WTC11 (cell line): ENCODE data around the gene JOSD1. TPM values are rescaled to one million over a fixed set of nuclear protein-coding genes. Genes with fewer than 3 reads are reported as not detected.

Experiments used
- ATAC-seq: fragments of 200-7000 bp; cut with Tn5 transposase; 2 replicates; pipeline ENCODE4 v1.10.0; 2021; ENCODE audit warnings: mild to moderate bottlenecking, moderate library complexity
- CTCF ChIA-PET: fragments of 300-600 bp; sonication (Branson Sonifier 250); formaldehyde crosslinking; loops from one replicate; lab custom pipeline; 2021; ENCODE audit warnings: antibody characterized with exemption; lab: Charles Lee
- POLR2A ChIA-PET: fragments of 350-600 bp; sonication (Branson Sonifier 250); formaldehyde crosslinking; loops from one replicate; lab custom pipeline; 2021; ENCODE audit warnings: antibody characterized with exemption; lab: Charles Lee
- DNase-seq: peaks from one replicate; pipeline ENCODE4 v3.0.0; 2021; ENCODE audit warnings: low spot score
- H3K27ac Mint-ChIP-seq: 2 replicates; pipeline ENCODE4 v1.8.0; 2021; ENCODE audit warnings: mixed read lengths
- H3K27me3 Mint-ChIP-seq: 2 replicates; pipeline ENCODE4 v1.8.0; 2021; ENCODE audit warnings: low read depth, mild to moderate bottlenecking, moderate library complexity, mixed read lengths
- H3K36me3 Mint-ChIP-seq: 2 replicates; pipeline ENCODE4 v1.8.0; 2021; ENCODE audit warnings: mixed read lengths
- H3K4me1 Mint-ChIP-seq: 2 replicates; pipeline ENCODE4 v1.8.0; 2022; ENCODE audit warnings: mixed read lengths
- H3K4me3 Mint-ChIP-seq: 2 replicates; pipeline ENCODE4 v1.8.0; 2021; ENCODE audit warnings: mild to moderate bottlenecking, moderate library complexity, mixed read lengths
- H3K9me3 Mint-ChIP-seq: 2 replicates; pipeline ENCODE4 v1.8.0; 2021; ENCODE audit warnings: mixed read lengths
- ATF2 ChIP-seq: sonication (generic); formaldehyde crosslinking; IDR thresholded peaks from 2 replicates; pipeline ENCODE4 v1.8.1; 2022; ENCODE audit warnings: low read depth, missing genetic modification reagents, borderline replicate concordance
- ATF3 ChIP-seq: sonication (generic); formaldehyde crosslinking; conservative IDR thresholded peaks from 2 replicates; pipeline ENCODE4 v1.8.1; 2022; ENCODE audit warnings: mild to moderate bottlenecking, missing genetic modification reagents
- ATF6 ChIP-seq: sonication (generic); formaldehyde crosslinking; IDR thresholded peaks from 2 replicates; pipeline ENCODE4 v1.8.1; 2023; ENCODE audit warnings: mild to moderate bottlenecking, missing genetic modification reagents
- ESRRA ChIP-seq: sonication (generic); formaldehyde crosslinking; IDR thresholded peaks from 2 replicates; pipeline ENCODE4 v1.8.1; 2022; ENCODE audit warnings: mild to moderate bottlenecking, missing genetic modification reagents, borderline replicate concordance
- FOXJ3 ChIP-seq: sonication (generic); formaldehyde crosslinking; IDR thresholded peaks from 2 replicates; pipeline ENCODE4 v1.9.0; 2021; ENCODE audit warnings: missing genetic modification reagents, mild to moderate bottlenecking, borderline replicate concordance
- GABPB1 ChIP-seq: sonication (generic); formaldehyde crosslinking; IDR thresholded peaks from 2 replicates; pipeline ENCODE4 v1.8.1; 2023; ENCODE audit warnings: mild to moderate bottlenecking, missing genetic modification reagents
- HMGXB4 ChIP-seq: sonication (generic); formaldehyde crosslinking; IDR thresholded peaks from 2 replicates; pipeline ENCODE4 v1.8.1; 2023; ENCODE audit warnings: mild to moderate bottlenecking, moderate library complexity, missing genetic modification reagents
- NFE2L1 ChIP-seq: sonication (generic); formaldehyde crosslinking; IDR thresholded peaks from 2 replicates; pipeline ENCODE4 v1.8.1; 2023; ENCODE audit warnings: missing genetic modification reagents
- NFYB ChIP-seq: sonication (generic); formaldehyde crosslinking; conservative IDR thresholded peaks from 2 replicates; pipeline ENCODE4 v1.8.0; 2022; ENCODE audit warnings: low read depth, missing genetic modification reagents
- NR2C2 ChIP-seq: sonication (generic); formaldehyde crosslinking; IDR thresholded peaks from 2 replicates; pipeline ENCODE4 v1.8.0; 2022; ENCODE audit warnings: mild to moderate bottlenecking, missing genetic modification reagents
- PRDM15 ChIP-seq: sonication (generic); formaldehyde crosslinking; IDR thresholded peaks from 2 replicates; pipeline ENCODE4 v1.8.0; 2022; ENCODE audit warnings: missing genetic modification reagents
- STAT6 ChIP-seq: sonication (generic); formaldehyde crosslinking; conservative IDR thresholded peaks from 2 replicates; pipeline ENCODE4 v1.8.1; 2023; ENCODE audit warnings: mild to moderate bottlenecking, low read depth, missing genetic modification reagents, moderate library complexity
- TCF7 ChIP-seq: sonication (generic); formaldehyde crosslinking; IDR thresholded peaks from 2 replicates; pipeline ENCODE4 v1.8.0; 2022; ENCODE audit warnings: mild to moderate bottlenecking, low read depth, missing genetic modification reagents, moderate library complexity
- TEAD4 ChIP-seq: sonication (generic); formaldehyde crosslinking; IDR thresholded peaks from 2 replicates; pipeline ENCODE4 v1.8.0; 2022; ENCODE audit warnings: mild to moderate bottlenecking, missing genetic modification reagents
- ZBTB21 ChIP-seq: sonication (generic); formaldehyde crosslinking; IDR thresholded peaks from 2 replicates; pipeline ENCODE4 v1.8.1; 2023; ENCODE audit warnings: mild to moderate bottlenecking, missing genetic modification reagents, borderline replicate concordance
- ZNF219 ChIP-seq: sonication (generic); formaldehyde crosslinking; IDR thresholded peaks from 2 replicates; pipeline ENCODE4 v1.8.0; 2023; ENCODE audit warnings: missing genetic modification reagents, mild to moderate bottlenecking, borderline replicate concordance
- ZNF396 ChIP-seq: fragments of 250-450 bp; sonication (Bioruptor Pico); IDR thresholded peaks from 2 replicates; pipeline ENCODE4 v1.8.0; 2021; ENCODE audit warnings: mild to moderate bottlenecking, moderate library complexity, borderline replicate concordance
- ZNF416 ChIP-seq: fragments of 250-450 bp; sonication (Bioruptor Pico); IDR thresholded peaks from 2 replicates; pipeline ENCODE4 v1.9.0; 2021; ENCODE audit warnings: mild to moderate bottlenecking, inconsistent platforms
- total RNA-seq: library from RNA; stranded (reverse); gene quantifications from 3 replicates; pipeline ENCODE4 v1.2.3, GENCODE V29; 2021
- TF ChIP-seq, protein P1 (sequence below): fragments of 250-450 bp; sonication (Bioruptor Pico); IDR thresholded peaks from 2 replicates; pipeline ENCODE4 v1.9.0; 2021; ENCODE audit warnings: mild to moderate bottlenecking
- TF ChIP-seq, protein P2 (sequence below): sonication (generic); formaldehyde crosslinking; IDR thresholded peaks from 2 replicates; pipeline ENCODE4 v1.8.0; 2022; ENCODE audit warnings: mild to moderate bottlenecking, missing genetic modification reagents

Gene JOSD1
- total RNA-seq, 1 experiment from 2014 or later, result 24.5 TPM

DNA sequence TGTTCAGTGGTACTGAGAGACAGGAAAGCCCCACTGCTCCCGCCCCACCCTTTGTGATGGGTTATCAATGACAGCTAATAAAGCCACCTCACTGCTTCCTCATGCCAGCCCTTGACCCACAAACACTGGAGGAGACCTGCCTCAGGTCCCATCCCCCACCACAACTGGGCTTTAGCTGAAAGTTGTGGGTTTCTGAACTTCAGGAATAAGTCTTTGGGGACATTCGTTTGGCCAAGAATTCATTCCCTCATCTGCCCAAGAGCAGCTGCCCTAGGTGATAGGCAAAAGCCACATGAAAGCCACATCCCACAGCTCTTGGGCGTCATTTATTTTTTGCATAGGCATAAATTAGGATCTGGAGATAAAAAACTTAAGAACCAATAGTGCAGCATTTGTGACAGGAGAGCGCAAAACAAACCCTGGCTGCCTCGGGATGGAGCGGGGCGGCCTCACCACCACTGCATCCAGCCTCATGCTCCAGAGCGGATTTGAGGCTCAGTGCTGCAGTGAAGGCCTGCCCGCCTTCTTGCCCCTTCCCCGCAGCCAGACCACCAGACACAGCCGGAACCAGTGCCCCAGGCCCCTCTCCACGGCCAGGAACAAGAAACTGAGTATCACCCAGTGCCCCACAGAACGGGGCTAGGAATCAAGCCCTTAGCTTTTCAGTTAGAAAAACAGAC is 33.8 kb upstream of the JOSD1 start:
- peaks cover 28% of the 10 kb centered on the region for H3K36me3 Mint-ChIP-seq
- CTCF ChIA-PET, result interaction anchor here (0.8 to 4.0 kb wide), 7 partner anchors 10 to 596 kb away, joined by 3 to 43 read pairs (median 7); partner anchors contain the start of gene GTPBP1
- no peaks in the 10 kb centered on the region for H3K27me3 Mint-ChIP-seq

More for the DNA sequence above, 33.8 kb upstream of the JOSD1 start:
- no peak for TF ChIP-seq ZNF416
- TF ChIP-seq ESRRA (CRISPR knock-in tag), result no peak
- no peak for TF ChIP-seq STAT6 (CRISPR knock-in tag)
- TF ChIP-seq ZBTB21 (CRISPR knock-in tag), result no peak
- TF ChIP-seq, protein P1, sequence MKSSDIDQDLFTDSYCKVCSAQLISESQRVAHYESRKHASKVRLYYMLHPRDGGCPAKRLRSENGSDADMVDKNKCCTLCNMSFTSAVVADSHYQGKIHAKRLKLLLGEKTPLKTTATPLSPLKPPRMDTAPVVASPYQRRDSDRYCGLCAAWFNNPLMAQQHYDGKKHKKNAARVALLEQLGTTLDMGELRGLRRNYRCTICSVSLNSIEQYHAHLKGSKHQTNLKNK (CRISPR knock-in tag), result no peak
- no peak for TF ChIP-seq TEAD4 (CRISPR knock-in tag)
- no peak for TF ChIP-seq NFYB (CRISPR knock-in tag)
- no peak for TF ChIP-seq FOXJ3 (CRISPR knock-in tag)
- TF ChIP-seq ZNF396 (CRISPR knock-in tag), result no peak
- TF ChIP-seq HMGXB4 (CRISPR knock-in tag), result no peak
- TF ChIP-seq ATF6 (CRISPR knock-in tag), result no peak
- no peak for TF ChIP-seq ZNF219 (CRISPR knock-in tag)
- TF ChIP-seq, protein P2, sequence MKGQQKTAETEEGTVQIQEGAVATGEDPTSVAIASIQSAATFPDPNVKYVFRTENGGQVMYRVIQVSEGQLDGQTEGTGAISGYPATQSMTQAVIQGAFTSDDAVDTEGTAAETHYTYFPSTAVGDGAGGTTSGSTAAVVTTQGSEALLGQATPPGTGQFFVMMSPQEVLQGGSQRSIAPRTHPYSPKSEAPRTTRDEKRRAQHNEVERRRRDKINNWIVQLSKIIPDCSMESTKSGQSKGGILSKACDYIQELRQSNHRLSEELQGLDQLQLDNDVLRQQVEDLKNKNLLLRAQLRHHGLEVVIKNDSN (CRISPR knock-in tag), result no peak
- TF ChIP-seq TCF7 (CRISPR knock-in tag), result no peak
- no peak for TF ChIP-seq ATF2 (CRISPR knock-in tag)
- TF ChIP-seq GABPB1 (CRISPR knock-in tag), result no peak
- TF ChIP-seq NFE2L1 (CRISPR knock-in tag), result no peak
- TF ChIP-seq ATF3 (CRISPR knock-in tag), result no peak
- no peak for TF ChIP-seq NR2C2 (CRISPR knock-in tag)
- TF ChIP-seq PRDM15, result no peak
- Mint-ChIP-seq H3K9me3 (no peaks in the 10 kb centered on the region), H3K27ac (no peak overlapping the region), H3K4me3 (no peak overlapping the region), H3K4me1 (0 out of 2 replicates have a peak, but pooled peaks cover 3% of the 10 kb centered on the region)
- no peak for ATAC-seq
- POLR2A ChIA-PET, result interaction anchor here (1.8 kb wide), 1 partner anchor 12 kb away, joined by 5 read pairs; no protein-coding TSS in a partner anchor
- no peak for DNase-seq
